GM18867 (cell line): ENCODE results near the gene GYPC.

Experiments
- ATAC-seq: cut with Tn5 transposase; IDR thresholded peaks from one replicate; pipeline ENCODE4 v1.9.1; 2021; ENCODE audit warnings: mild to moderate bottlenecking, moderate library complexity; ENCODE audit not compliant: unreplicated experiment

Gene GYPC

GRCh38 chr2:126723281-126723815, 67.4 kb downstream of the GYPC start:
- no peak for ATAC-seq

GRCh38 chr2:126725580-126725979, 69.6 kb downstream of the GYPC start:
- ATAC-seq = no peak

GRCh38 chr2:126729896-126730295, 73.9 kb downstream of the GYPC start:
- no peak for ATAC-seq

- no peak for ATAC-seq
These were observed 74.7 kb downstream of the GYPC start for GRCh38 chr2:126730655-126731054.

GRCh38 chr2:126731353-126731752, 75.4 kb downstream of the GYPC start:
- no peak for ATAC-seq

GRCh38 chr2:126732682-126733245, 76.8 kb downstream of the GYPC start:
- ATAC-seq = no peak

- ATAC-seq = no peak
These were observed 77.8 kb downstream of the GYPC start for GRCh38 chr2:126733795-126734194.

GRCh38 chr2:126736133-126736874, 80.3 kb downstream of the GYPC start:
- no peak for ATAC-seq

GRCh38 chr2:126739141-126739540, 83.2 kb downstream of the GYPC start:
- no peak for ATAC-seq

- no peak for ATAC-seq
These were observed 88.7 kb downstream of the GYPC start for GRCh38 chr2:126744640-126745039.
